Smooth muscle cell (in vitro differentiated cells): ENCODE results near the gene BSCL2. TPM values are rescaled to one million over a fixed set of nuclear protein-coding genes. Genes with fewer than 3 reads are reported as not detected.

Experiments
- DNase-seq: peaks from one replicate; lab custom pipeline; 2025; ENCODE audit not compliant: unreplicated experiment; lab: John Stamatoyannopoulos, UW
- H2AFZ ChIP-seq: fragments of 200-600 bp; sonication (generic); 2 replicates; pipeline ENCODE4 v1.6.0; 2016; ENCODE audit warnings: antibody characterized with exemption, low read depth, mild to moderate bottlenecking
- H3F3A ChIP-seq: fragments of 200-600 bp; sonication (generic); 2 replicates; pipeline ENCODE4 v1.6.0; 2017; ENCODE audit warnings: antibody characterized with exemption, low read depth
- H3K27ac ChIP-seq: fragments of 200-600 bp; sonication (generic); 2 replicates; pipeline ENCODE4 v1.5.1; 2016; ENCODE audit warnings: low read depth, mild to moderate bottlenecking
- H3K27me3 ChIP-seq: fragments of 200-600 bp; sonication (generic); 2 replicates; pipeline ENCODE4 v1.6.1; 2016; ENCODE audit warnings: low read depth, mild to moderate bottlenecking
- H3K36me3 ChIP-seq: fragments of 200-600 bp; sonication (generic); 2 replicates; pipeline ENCODE4 v1.5.1; 2016; ENCODE audit warnings: low read depth
- H3K4me1 ChIP-seq: fragments of 200-600 bp; sonication (generic); 2 replicates; pipeline ENCODE4 v1.5.1; 2016; ENCODE audit warnings: low read depth
- H3K4me2 ChIP-seq: fragments of 200-600 bp; sonication (generic); 2 replicates; pipeline ENCODE4 v1.6.0; 2016; ENCODE audit warnings: mild to moderate bottlenecking
- H3K4me3 ChIP-seq: fragments of 200-600 bp; sonication (generic); 2 replicates; pipeline ENCODE4 v1.5.1; 2016; ENCODE audit warnings: mild to moderate bottlenecking
- H3K79me2 ChIP-seq: fragments of 200-600 bp; sonication (generic); 2 replicates; pipeline ENCODE4 v1.6.0; 2016; ENCODE audit warnings: low read depth, mild to moderate bottlenecking
- H3K9ac ChIP-seq: fragments of 200-600 bp; sonication (generic); 2 replicates; pipeline ENCODE4 v1.6.0; 2016; ENCODE audit warnings: low read depth
- H3K9me3 ChIP-seq: fragments of 200-600 bp; sonication (generic); replicated peaks from 2 replicates; pipeline ENCODE4 v1.5.1; 2016; ENCODE audit warnings: low read depth
- H4K20me1 ChIP-seq: fragments of 200-600 bp; sonication (generic); 2 replicates; pipeline ENCODE4 v1.6.0; 2016; ENCODE audit warnings: low read depth
- CTCF ChIP-seq: fragments of 200-600 bp; sonication (generic); IDR thresholded peaks from 2 replicates; pipeline ENCODE4 v1.5.1; 2017; ENCODE audit warnings: borderline replicate concordance, mild to moderate bottlenecking, antibody characterized with exemption; ENCODE audit not compliant: insufficient read depth, poor library complexity, severe bottlenecking
- WGBS: methylation state at CpG from one replicate; pipeline ENCODE4 v1.1.7; 2016; ENCODE audit warnings: low lambda C conversion rate; 5-methylcytosine and 5-hydroxymethylcytosine counted together
- polyA plus RNA-seq: library from polyadenylated mRNA; unstranded; fragments of >200 nt; fragmentation: Nextera tagmentation; extraction: Ambion mirVana; gene quantifications from 2 replicates; pipeline ENCODE4 v1.2.1, GENCODE V29; 2016
- total RNA-seq: library from RNA; depleted of rRNA; stranded (reverse); fragments of >200 nt; gene quantifications from 2 replicates; pipeline ENCODE4 v1.2.3, GENCODE V29; 2014

BSCL2 gene
- total and polyA plus RNA-seq, 2 experiments from 2014 or later: 79.7 to 115 TPM

DNA sequence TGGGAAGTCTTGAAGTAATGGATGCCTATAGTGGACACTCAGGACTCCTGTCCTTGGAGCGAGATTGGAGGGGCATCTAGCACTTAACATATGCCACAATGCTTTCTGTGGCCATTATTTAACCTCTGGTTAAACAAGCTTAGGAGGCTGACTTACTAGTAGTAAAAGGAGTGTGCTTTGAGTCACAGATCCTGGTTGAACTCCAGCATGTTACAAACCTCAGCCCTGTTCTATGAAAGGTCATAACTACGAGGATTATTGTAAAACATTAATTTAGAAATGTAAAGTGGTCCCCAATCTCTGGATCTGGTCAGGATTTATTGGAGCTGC is 34.1 kb downstream of the BSCL2 start:
- H4K20me1 ChIP-seq: no peaks in the 10 kb centered on the region
- no peak overlapping the region for H2AFZ ChIP-seq
- peaks cover 34% of the 10 kb centered on the region for H3F3A ChIP-seq
- H3K36me3 ChIP-seq: no peaks in the 10 kb centered on the region
- H3K4me3 ChIP-seq: no peak overlapping the region
- H3K4me2 ChIP-seq: no peak overlapping the region
- no peaks in the 10 kb centered on the region for H3K9me3 ChIP-seq
- peaks cover 18% of the 10 kb centered on the region for H3K79me2 ChIP-seq
- H3K27me3 ChIP-seq: no peaks in the 10 kb centered on the region
- TF ChIP-seq CTCF: no peak
- WGBS: 94% methylated on average over 2 of the region's 2 CpGs
- no peak for DNase-seq
- H3K4me1 ChIP-seq: peaks cover 8% of the 10 kb centered on the region
- H3K27ac ChIP-seq: peak overlapping the region; percentile 29
- no peak overlapping the region for H3K9ac ChIP-seq

DNA sequence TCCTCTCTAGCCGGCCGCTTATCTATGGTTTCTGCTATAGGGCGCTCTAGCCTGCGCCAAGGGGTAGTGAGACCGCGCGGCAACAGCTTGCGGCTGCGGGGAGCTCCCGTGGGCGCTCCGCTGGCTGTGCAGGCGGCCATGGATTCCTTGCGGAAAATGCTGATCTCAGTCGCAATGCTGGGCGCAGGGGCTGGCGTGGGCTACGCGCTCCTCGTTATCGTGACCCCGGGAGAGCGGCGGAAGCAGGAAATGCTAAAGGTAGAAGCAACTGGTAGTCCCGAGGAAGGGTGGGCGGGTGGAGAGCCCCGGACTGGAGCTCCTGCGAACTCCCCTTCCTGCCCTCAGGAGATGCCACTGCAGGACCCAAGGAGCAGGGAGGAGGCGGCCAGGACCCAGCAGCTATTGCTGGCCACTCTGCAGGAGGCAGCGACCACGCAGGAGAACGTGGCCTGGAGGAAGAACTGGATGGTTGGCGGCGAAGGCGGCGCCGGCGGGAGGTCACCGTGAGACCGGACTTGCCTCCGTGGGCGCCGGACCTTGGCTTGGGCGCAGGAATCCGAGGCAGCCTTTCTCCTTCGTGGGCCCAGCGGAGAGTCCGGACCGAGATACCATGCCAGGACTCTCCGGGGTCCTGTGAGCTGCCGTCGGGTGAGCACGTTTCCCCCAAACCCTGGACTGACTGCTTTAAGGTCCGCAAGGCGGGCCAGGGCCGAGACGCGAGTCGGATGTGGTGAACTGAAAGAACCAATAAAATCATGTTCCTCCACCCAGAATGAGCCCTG is 35.4 kb downstream of the BSCL2 start, which contains the start of the genes LBHD1 and UQCC3:
Gene LBHD1, minus strand, starts transcription at position 660 of the 782 bp plus-strand sequence. CDS start 2,236 bp downstream, outside the sequence.
Gene UQCC3, plus strand, starts transcription at position 66 of the 782 bp plus-strand sequence. Its CDS starts 73 bp downstream, at position 139.
- WGBS: under 1% methylated on average over 52 of the region's 59 CpGs
- H3K79me2 ChIP-seq: peaks cover 20% of the 10 kb centered on the region
- no peaks in the 10 kb centered on the region for H3K27me3 ChIP-seq
- H3K9ac ChIP-seq: peak within 1 kb of the TSS; percentile 65
- H3K4me2 ChIP-seq: peak within 1 kb of the TSS; percentile 93
- peaks cover 13% of the 10 kb centered on the region for H3K4me1 ChIP-seq
- H3F3A ChIP-seq: peaks cover 33% of the 10 kb centered on the region
- no peak for TF ChIP-seq CTCF
- peaks cover 7% of the 10 kb centered on the region for H4K20me1 ChIP-seq
- H3K9me3 ChIP-seq: no peaks in the 10 kb centered on the region
- no peaks in the 10 kb centered on the region for H3K36me3 ChIP-seq
- peak within 1 kb of the TSS; percentile 90 for H2AFZ ChIP-seq
- peak within 1 kb of the TSS; percentile 78 for H3K27ac ChIP-seq
- DNase-seq: peak; percentile 79
- H3K4me3 ChIP-seq: peak within 1 kb of the TSS; percentile 76

DNA sequence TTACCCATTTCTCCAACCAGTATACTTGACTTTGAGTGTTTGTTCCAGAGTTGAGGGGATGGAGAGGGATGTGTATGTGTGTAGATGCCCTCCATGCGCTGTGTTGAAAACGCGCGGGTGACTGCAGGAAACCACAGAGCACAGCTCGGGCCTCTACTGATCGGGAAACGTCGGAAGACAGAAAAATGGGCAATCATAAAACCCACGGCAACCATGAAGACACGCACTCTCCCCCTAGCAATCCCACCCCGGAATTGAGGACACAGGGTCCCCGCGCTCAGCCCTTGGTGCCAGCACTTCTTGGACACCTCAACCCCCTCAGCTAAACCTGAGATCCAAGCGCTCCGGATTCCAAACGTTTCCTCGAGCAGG is 36.0 kb downstream of the BSCL2 start:
- 3% methylated on average over 17 of the region's 17 CpGs for WGBS
- Histone ChIP-seq H3K4me1 (peaks cover 19% of the 10 kb centered on the region), H4K20me1 (peaks cover 13% of the 10 kb centered on the region), H3F3A (peaks cover 30% of the 10 kb centered on the region), H3K9ac (peak overlapping the region; percentile 65), H2AFZ (peak overlapping the region; percentile 90), H3K4me3 (peak overlapping the region; percentile 76), H3K27ac (peak overlapping the region; percentile 78), H3K36me3 (no peaks in the 10 kb centered on the region), H3K4me2 (peak overlapping the region; percentile 93), H3K79me2 (peaks cover 20% of the 10 kb centered on the region), H3K27me3 (no peaks in the 10 kb centered on the region), H3K9me3 (no peaks in the 10 kb centered on the region)
- TF ChIP-seq CTCF: no peak
- no peak for DNase-seq
